HPDE6-E6E7 (cell line): Measurements from ENCODE around the gene ESYT2.
"Not testable (repeated sequence)": the region's sequence is repeated elsewhere in the genome, so short reads cannot be mapped to it uniquely, and the experiment has no call there.

ENCODE experiments used
- DNase-seq: peaks from one replicate; pipeline ENCODE4 v3.0.0; 2011; ENCODE audit warnings: missing footprints; ENCODE audit errors: extremely low spot score

Gene ESYT2

GRCh38 chr7:158829342-158830210, at the start of gene ESYT2:
ESYT2 (minus strand) TSS chr7:158829509; CDS start chr7:158829418, 91 bp downstream.
- DNase-seq: peak; percentile 85

- DNase-seq: not testable (repeated sequence)
Measured at GRCh38 chr7:158878151-158879079, 49.1 kb upstream of the ESYT2 start.

- DNase-seq: no peak
Measured at GRCh38 chr7:158876984-158877383, 47.7 kb upstream of the ESYT2 start.

- DNase-seq: no peak
Measured at GRCh38 chr7:158869876-158870275, 40.6 kb upstream of the ESYT2 start.

GRCh38 chr7:158868764-158869410, 39.6 kb upstream of the ESYT2 start:
- no peak for DNase-seq

GRCh38 chr7:158867214-158867984, 38.1 kb upstream of the ESYT2 start:
- no peak for DNase-seq

GRCh38 chr7:158865977-158866376, 36.7 kb upstream of the ESYT2 start:
- DNase-seq: no peak

GRCh38 chr7:158865462-158865922, 36.2 kb upstream of the ESYT2 start:
- no peak for DNase-seq

GRCh38 chr7:158864833-158865232, 35.5 kb upstream of the ESYT2 start:
- DNase-seq: no peak

- DNase-seq: no peak
Measured at GRCh38 chr7:158864507-158864820, 35.2 kb upstream of the ESYT2 start.

GRCh38 chr7:158863611-158864506, 34.5 kb upstream of the ESYT2 start:
- peak; percentile 33 for DNase-seq

GRCh38 chr7:158862985-158863610, 33.8 kb upstream of the ESYT2 start:
- DNase-seq: peak; percentile 57

GRCh38 chr7:158861936-158862704, 32.8 kb upstream of the ESYT2 start:
- no peak for DNase-seq

GRCh38 chr7:158861004-158861787, 31.9 kb upstream of the ESYT2 start:
- DNase-seq: no peak

GRCh38 chr7:158860394-158860793, 31.1 kb upstream of the ESYT2 start:
- DNase-seq: no peak

GRCh38 chr7:158858592-158859503, 29.5 kb upstream of the ESYT2 start:
- no peak for DNase-seq
